ENCODE measurements around the gene CPN2.

GRCh38 chr3:194386066-194386465, 34.9 kb upstream of the CPN2 start:
- TF ChIP-seq CTCF (IDR thresholded peaks at IDR 0.05) = no peak
- TF ChIP-seq POLR2A (IDR thresholded peaks at IDR 0.05) = no peak

Data from uterus (tissue), 2 donors.